SHP77 treated with DMSO at 0.1 percent for 48 hours (cell line): ENCODE data around the gene ZNF565.
"Not testable (repeated sequence)": the region's sequence is repeated elsewhere in the genome, so short reads cannot be mapped to it uniquely, and the experiment has no call there.

Source experiments
- DNase-seq: peaks from one replicate; lab custom pipeline; 2025; lab: John Stamatoyannopoulos, UW

The ZNF565 gene

GRCh38 chr19:36212895-36213294 lies 1.6 kb downstream of the ZNF565 start:
- DNase-seq = no peak

- DNase-seq = no peak
Observed at GRCh38 chr19:36210497-36210896, 4.0 kb downstream of the ZNF565 start.

- no peak for DNase-seq
Observed at GRCh38 chr19:36209372-36209771, 5.1 kb downstream of the ZNF565 start.

- DNase-seq = no peak
Observed at GRCh38 chr19:36207605-36208252, 6.7 kb downstream of the ZNF565 start.

- no peak for DNase-seq
Observed at GRCh38 chr19:36203293-36203692, 11.2 kb downstream of the ZNF565 start.

GRCh38 chr19:36201684-36202083 lies 12.8 kb downstream of the ZNF565 start:
- DNase-seq = no peak

- DNase-seq = no peak
Observed at GRCh38 chr19:36198119-36198518, 16.3 kb downstream of the ZNF565 start.

GRCh38 chr19:36196249-36196648 lies 18.2 kb downstream of the ZNF565 start:
- no peak for DNase-seq

GRCh38 chr19:36186722-36187121 lies 27.7 kb downstream of the ZNF565 start:
- not testable (repeated sequence) for DNase-seq

GRCh38 chr19:36183245-36183628 lies 31.2 kb downstream of the ZNF565 start:
- no peak for DNase-seq

GRCh38 chr19:36182612-36183244 lies 31.7 kb downstream of the ZNF565 start:
- DNase-seq = no peak

- not testable (repeated sequence) for DNase-seq
Observed at GRCh38 chr19:36179077-36179476, 35.4 kb downstream of the ZNF565 start.

- not testable (repeated sequence) for DNase-seq
Observed at GRCh38 chr19:36173846-36174245, 40.6 kb downstream of the ZNF565 start.

GRCh38 chr19:36172852-36173251 lies 41.6 kb downstream of the ZNF565 start:
- DNase-seq = no peak

- no peak for DNase-seq
Observed at GRCh38 chr19:36169084-36169760, 45.2 kb downstream of the ZNF565 start.

GRCh38 chr19:36163813-36164212 lies 50.7 kb downstream of the ZNF565 start:
- DNase-seq = no peak

GRCh38 chr19:36160821-36161596 lies 53.5 kb downstream of the ZNF565 start:
- DNase-seq = no peak

GRCh38 chr19:36153126-36153525 lies 61.3 kb downstream of the ZNF565 start:
- DNase-seq = no peak

- no peak for DNase-seq
Observed at GRCh38 chr19:36152352-36153091, 61.9 kb downstream of the ZNF565 start, which contains the start of gene COX7A1. Gene COX7A1 (minus strand): TSS chr19:36152447. CDS start chr19:36152407, 40 bp downstream.

GRCh38 chr19:36152019-36152351 lies 62.5 kb downstream of the ZNF565 start:
- DNase-seq = no peak

- no peak for DNase-seq
Observed at GRCh38 chr19:36151144-36152018, 63.1 kb downstream of the ZNF565 start.
